Measurements from ENCODE around the gene PCDHGB7.

DNA sequence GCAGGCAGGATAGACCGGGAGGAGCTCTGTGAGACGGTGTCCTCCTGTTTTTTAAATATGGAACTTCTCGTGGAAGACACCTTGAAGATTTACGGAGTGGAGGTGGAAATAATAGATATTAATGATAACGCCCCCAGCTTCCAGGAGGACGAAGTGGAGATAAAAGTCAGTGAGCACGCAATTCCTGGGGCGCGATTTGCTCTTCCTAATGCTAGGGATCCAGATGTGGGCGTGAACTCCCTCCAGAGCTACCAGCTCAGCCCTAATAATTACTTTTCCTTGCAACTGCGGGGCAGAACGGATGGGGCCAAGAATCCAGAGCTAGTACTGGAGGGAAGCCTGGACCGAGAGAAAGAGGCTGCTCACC lies 4.0 kb downstream of the PCDHGB7 start:
- TF ChIP-seq, protein P1, sequence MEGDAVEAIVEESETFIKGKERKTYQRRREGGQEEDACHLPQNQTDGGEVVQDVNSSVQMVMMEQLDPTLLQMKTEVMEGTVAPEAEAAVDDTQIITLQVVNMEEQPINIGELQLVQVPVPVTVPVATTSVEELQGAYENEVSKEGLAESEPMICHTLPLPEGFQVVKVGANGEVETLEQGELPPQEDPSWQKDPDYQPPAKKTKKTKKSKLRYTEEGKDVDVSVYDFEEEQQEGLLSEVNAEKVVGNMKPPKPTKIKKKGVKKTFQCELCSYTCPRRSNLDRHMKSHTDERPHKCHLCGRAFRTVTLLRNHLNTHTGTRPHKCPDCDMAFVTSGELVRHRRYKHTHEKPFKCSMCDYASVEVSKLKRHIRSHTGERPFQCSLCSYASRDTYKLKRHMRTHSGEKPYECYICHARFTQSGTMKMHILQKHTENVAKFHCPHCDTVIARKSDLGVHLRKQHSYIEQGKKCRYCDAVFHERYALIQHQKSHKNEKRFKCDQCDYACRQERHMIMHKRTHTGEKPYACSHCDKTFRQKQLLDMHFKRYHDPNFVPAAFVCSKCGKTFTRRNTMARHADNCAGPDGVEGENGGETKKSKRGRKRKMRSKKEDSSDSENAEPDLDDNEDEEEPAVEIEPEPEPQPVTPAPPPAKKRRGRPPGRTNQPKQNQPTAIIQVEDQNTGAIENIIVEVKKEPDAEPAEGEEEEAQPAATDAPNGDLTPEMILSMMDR (IDR thresholded peaks at IDR 0.05; ENCODE audit: low read depth, low read length, poor library complexity, severe bottlenecking), result no peak
- no peak for TF ChIP-seq EZH2phosphoT487 (IDR thresholded peaks at IDR 0.05; ENCODE audit: borderline replicate concordance, low read length)

Data from DOHH2 (cell line).